A204.1 (cell line): ENCODE measurements around the gene SIGLEC12.
"Not testable (repeated sequence)": the region's sequence is repeated elsewhere in the genome, so short reads cannot be mapped to it uniquely, and the experiment has no call there.

Experiments
- FAIRE-seq: peaks from 2 replicates; lab custom pipeline; 2012; peaks lifted over from hg19 to GRCh38; lab: Jason Lieb, UNC

Gene SIGLEC12

DNA sequence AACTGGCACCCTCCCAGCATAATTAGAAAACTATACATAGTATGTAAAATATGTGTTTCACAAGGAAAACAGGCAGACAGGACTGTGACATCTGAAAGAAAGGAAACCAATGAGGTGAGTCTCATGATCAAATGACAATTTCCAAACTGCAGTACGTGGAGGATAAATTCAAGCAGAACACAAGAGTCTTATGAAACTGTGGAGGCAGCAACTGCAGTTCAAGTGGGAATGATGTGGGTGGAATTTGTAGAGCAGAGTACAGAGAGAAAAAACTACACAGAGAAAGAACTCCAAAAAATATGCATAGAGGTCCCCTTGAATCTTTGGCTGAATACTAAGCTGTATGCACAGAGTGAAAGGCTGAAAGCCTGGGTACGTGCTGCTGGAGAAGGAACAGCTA, 20.2 kb upstream of the SIGLEC12 start:
- FAIRE-seq: no peak

DNA sequence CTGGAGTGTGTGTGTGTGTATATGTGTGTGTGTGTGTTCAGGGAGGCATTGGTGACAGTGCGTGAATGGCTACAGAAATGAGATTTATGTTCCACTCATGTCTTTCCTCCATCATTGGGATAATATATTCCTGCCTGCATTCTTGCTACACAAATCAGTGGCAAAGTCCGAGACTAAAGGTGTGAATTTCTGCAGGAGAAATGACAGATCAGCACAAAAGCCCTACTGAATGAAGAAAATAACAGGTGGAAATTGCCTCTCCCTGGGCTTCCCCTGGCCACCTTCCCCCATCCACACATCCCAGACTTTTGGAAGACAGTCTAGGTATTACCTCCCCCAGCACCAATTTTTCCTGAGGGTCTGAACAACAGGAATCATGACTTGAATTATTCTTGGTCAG, 19.8 kb upstream of the SIGLEC12 start:
- FAIRE-seq: no peak

DNA sequence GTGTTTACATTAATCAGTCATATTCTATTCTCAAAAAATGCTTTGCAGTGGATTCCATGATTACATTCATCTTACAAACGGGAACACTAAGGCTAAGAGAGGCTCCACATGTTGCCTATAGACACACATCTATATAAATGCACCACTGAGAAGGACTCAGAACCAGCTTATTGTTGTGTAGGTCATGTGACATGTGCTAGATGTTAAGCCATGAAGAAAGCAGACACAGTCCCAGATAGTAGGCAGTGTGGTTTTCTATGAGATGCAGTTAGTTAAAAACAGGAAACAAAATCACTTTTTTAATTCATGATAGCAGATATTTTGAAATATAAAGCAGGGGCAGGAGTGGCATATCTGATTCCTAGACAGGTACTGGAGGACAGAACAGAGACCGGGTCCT, 19.1 kb upstream of the SIGLEC12 start:
- no peak for FAIRE-seq

DNA sequence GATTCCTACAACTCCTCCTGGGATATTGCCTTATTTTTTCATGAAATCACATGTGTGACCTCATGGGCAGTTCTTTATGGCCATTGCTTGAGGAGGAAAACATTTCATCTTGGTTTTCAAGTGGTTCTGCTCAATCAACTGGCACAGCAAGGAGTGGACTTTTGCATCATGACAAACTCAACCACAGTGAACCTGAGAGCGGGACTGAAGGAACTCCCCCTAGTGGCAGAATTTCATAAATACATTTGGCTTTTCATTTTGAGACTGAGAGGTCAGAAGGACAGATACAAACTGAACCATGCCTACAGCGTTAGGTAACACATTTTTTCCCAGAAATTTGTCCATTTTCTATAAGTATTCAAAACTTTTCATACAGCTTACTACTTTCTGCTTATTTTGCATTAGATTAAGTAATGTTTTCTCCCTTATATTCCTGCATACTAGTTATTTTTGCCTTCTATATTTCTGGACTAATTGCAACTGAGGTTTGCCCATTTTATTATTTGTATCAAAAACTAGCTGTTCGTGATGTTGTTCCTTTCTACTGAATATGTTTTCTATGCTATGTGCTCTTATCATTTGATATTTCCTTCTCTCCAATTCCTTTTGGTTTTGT, 13.4 kb upstream of the SIGLEC12 start:
- peak; percentile 83 for FAIRE-seq

DNA sequence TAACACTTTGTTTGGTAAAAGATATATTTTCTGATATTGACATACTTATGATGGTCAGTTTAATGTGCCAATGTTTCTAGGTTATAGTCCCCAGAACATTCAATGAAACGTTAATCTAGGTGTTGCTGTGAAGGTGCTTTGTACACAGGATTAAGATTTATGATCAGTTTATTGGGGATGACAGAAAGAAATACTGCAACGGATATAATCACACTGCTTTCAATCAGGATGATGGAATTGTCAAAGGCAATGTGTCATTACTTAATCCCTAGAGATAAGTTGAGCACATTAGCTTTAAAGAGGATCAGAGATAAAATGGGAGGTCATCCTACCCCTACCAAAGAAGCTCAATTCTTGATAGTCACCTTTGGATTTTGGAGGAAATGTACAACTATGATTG, 12.4 kb upstream of the SIGLEC12 start:
- FAIRE-seq: no peak

DNA sequence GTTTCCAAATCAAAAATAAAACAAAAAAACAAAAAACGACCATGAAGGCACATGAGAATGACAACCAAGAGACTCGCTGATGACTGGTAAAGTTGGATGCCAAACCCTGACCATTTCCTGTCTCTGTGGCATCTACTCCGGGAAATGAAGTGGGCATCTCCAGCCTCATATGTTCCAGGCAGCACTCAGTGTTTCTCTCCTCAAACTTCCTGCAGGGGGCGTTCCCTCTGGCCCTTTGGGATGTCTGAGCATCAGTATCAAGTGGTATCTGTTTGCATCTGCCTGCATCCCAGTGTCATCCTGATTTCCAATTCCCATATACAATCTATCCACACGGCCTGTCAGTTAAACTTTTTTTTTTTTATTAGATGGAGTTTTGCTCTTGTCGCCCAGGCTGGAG, 9.8 kb upstream of the SIGLEC12 start:
- FAIRE-seq: no peak

DNA sequence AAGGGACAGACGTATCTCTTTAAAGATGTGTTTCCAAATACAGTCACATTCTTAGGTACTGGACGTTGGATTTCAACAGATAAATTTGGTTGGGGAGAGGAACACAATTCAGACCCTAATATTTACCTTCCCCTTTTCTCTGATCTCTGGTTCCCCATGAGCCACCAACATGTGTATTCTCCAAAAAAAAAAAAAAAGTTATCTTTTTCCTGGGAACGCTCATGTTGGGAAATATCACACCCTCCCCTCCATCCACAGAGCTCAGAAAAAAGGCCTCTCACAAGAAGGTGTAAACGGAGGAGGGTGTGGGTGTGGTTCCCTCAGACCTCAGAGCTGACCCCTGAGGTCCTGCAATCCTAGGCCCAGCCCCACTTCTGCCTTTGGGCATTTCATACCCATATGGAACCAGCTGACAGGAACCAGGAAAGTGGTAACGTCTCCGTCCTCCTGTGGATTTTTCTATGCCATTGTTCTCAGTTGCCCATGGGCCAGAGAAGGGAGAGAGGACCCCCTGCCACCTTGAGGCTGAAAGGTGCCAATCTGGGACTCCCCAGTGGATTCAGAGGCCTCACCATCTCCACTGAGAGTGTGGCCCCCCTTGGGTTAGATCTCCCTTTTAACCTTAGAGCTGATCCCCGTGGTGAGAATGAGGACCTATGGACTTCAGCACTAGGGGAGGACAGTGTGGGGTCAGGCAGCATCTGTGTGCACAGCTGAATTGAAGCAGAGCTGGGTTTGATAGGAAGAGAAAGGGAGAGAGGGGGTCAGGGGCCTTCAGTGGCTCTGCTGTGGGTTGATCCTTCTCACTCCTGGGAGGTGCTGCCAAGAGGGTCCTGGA, 8.4 kb upstream of the SIGLEC12 start:
- no peak for FAIRE-seq

DNA sequence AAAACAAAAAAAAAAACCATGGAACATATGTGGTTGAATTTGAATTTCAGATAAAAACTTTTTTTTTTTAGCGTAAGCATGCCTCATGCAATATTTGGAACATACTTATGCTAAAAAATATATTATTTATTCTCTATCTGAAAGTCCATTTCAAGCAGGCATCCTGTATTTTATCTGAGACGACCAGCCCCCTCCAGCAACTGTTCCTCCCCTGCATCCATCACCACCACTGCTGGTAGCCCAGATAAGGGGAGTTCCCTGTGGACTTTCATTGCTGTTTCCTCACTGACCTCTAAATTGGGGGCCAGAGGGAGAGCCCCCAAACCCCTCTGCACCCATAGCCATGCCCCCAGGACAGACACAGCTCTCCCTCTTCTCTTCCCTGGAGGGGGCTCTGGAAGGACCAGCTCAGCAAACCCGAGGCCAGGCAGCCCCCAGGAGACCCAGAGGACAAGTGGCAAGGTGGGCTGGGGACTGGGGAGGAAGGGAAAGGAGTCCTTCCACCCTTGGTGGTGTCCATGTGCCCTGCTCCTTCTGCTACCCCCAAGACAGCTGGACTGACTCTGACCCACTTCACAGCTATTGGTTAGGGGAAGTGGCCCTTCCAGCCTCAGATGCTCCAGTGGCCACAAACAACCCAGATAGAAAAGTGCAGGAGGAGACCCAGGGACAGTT, 6.6 kb upstream of the SIGLEC12 start:
- no peak for FAIRE-seq

DNA sequence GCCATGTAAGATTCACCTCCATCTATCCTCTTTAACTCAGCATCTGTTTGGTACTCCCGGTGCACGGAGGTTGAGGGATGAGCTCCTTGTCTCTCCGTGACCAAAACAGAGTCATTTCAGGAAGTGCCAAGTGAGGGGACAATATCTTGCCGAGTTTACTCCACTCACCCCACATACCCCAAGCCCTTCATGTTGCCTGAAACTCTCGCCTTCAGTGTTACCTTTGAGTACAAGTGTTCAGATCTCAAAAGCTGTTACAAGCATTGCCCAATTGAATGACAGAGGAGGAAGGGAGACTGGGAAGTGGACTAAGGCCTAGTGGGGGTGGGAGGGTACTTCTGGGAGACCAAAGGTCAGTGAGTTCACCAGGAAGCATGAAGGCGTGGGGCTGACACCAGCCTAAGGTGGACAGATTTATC, 6.0 kb upstream of the SIGLEC12 start:
- no peak for FAIRE-seq

DNA sequence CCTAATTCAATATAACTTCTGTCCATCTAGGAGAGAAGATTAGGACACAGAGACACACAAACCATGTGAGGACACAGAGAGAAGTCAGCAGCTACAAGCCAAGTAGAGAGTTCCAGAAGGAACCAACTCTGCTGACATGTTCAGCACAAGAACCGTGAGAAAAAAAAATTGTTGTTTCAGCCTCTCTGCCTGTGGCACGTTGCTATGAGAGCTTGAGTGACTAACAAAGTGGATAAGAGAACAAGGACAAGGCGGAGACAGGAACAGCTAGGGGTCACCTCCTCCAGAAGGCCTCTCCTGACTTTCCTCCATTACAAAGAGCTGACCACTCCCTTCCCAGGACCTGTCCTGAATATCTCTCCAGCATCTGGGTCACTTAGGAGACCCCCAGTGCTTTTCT, 5.6 kb upstream of the SIGLEC12 start:
- FAIRE-seq: no peak

DNA sequence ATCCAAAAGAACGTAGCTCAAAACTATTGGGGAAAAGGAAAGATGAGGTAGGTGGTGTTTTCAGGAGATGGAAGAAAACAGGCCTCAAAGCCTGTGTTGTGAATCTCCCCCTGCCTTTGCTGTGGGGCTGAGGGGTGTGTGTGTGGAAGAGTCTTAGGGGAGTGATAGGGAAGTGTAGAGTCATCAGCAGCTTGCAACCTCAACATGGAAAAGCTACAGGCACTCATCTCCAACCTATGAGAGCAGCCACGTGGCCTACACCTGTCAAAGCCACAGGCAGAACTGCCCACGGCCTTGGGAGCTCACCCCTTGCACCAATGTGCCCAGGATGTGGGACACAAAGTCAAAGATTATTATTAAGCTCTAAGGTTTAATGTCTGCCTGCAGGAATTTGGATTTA, 4.3 kb upstream of the SIGLEC12 start:
- no peak for FAIRE-seq

DNA sequence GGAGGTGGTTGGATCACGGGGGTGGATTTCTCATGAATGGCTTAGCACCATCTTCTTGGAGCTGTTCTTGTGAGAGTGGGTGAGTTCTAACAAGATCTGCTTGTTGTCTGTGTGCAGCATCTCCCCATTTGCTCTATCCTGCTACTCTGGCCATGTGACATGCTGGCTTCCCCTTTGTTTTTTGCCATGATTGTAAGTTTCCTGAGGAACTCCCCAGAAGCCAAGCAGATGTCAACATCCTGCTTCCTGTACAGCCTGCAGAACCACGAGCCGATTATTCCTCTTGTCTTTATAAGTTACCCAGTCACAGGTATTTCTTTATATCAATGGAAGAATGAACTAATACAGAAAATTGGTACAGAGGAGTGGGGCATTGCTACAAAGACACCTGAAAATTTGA, 2.3 kb upstream of the SIGLEC12 start:
- no peak for FAIRE-seq

DNA sequence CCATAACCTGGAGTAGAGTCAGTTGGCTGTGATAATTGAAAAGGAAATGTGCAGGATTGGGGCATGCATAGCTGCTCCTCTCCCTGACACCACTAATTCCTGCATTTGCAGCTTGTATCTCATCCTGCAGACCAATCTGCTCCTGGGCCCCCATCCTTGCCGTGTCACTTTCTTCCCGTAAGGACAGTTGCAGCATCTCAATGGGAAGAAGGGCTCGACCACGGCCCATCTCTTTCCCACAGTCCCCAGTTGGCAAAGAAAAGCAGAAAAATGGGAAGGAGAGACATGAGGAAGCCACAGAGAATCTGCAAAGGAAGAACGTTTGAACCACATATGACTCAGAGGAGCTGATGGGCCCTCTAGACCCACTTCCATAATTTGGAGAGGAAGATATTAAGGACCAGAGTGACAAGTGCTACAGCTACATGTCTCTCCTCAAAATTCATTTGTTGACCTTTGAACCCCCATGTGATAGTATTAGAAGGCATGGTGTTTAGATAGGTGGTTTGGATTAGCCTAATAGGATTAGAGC, 1.8 kb upstream of the SIGLEC12 start:
- no peak for FAIRE-seq

DNA sequence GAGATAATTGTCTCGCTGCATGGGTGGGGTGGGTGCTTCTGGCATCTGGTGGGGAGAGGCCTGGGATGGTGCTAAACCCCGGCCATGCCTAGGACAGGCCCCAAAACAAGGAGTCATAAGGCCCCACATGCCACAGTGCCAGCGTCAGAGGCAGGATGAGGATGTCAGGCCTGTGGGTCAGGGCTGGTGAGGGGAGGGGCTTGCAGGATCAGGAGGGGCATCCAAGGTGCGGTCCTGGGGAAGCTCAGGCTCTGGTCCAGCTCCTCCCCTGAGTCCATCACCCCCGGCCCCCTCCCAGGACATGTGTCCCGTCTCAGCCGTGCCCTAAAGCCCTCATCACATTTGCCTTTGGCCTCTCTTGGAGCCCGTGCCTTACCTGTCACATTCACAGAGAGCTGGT, 669 bp downstream of the SIGLEC12 start:
- not testable (repeated sequence) for FAIRE-seq

DNA sequence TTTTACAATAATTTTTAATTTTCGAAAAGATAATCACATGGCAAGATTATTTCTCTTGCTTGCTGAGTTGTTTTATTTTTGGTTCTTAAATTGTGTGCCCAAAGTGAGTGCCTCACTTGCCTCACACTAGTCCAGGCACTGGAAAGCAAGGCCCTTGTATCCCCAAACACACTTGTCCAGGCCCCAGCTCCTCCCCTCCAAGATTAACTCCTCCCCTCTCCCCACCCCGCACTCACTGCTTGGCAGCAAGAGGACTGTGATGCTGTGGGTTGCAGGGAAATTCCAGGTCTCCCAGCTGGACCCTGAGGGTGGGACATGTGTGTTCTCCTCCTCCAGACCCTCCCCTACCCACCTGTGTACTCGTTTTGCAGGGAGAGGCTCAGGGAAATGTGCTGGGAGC, 3.9 kb downstream of the SIGLEC12 start:
- FAIRE-seq: no peak

DNA sequence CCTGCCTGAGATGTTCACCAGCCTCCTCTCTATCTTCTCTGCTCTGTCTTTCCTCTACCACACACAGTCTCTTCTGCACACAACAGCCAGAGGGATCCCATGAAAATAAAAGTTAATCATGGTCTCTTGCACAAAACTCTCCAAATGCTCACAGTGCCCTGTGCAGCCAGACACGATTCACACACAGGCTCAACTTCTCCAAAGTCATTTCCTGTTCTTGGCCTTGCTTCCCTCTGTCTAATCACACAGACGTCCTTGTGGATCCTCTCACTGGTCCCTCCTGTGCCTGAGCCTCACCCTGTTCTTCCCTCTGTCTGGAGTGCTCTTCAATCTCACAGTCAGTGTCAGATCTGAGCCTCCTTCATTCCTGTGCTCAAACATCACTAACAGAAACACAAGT, 7.8 kb downstream of the SIGLEC12 start:
- no peak for FAIRE-seq

DNA sequence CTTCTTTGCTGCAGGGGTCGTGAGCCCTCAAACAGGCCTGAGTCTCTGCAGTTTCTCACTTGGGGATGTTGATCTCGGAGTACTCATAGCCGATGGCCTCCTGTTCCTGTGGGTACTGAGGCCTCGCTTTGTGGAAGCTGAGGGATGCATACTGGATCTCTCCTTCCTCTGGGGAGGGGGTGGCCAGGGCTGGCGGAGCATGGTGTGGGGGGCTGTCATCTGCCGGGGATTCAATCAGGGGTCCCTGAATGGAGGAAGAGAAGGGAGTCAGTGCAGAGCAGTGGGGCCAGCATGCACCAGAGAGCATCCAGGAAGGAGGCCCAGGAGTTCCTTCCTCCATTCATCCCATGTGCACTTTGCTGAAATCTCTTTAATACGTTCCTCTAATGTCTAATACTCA, 10.0 kb downstream of the SIGLEC12 start:
- FAIRE-seq: no peak

DNA sequence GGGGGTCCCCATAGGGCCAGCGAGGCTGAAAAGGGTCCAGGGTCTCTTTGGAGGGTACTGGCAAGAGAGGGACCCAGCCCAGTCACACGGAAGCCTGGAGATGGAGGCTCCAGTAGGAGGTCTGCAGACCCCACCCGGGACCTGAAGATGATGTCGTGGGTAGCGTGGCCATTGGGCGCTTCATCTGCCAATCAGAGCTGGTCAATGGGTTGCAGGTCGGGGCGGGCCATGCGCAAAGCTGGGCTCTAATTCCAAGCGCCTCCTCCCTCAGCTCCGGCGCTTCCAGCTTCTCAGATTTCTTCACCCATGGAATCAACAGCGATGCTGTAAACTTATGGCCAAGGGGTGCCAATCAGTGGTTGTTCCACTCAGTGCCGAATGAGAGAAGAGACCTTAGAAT, 10.9 kb downstream of the SIGLEC12 start:
- no peak for FAIRE-seq

DNA sequence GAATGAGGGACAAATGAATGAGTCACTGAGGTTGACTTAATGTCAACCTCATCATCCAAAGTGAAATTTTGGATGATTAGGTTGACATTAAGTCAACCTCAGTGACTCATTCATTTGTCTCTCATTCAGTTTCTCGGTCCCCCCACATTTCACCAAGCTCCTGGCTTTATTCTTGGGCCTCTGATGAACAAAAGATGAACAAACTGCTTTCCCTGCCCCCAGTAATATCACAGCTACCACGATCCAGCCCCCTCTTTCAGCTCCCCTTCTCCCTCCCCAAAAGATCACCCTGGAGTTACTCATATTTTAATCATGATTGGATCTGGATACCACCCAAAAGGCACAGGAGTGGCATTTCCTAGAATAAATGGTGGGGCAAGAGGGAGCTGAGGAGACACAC, 12.5 kb downstream of the SIGLEC12 start:
- no peak for FAIRE-seq

DNA sequence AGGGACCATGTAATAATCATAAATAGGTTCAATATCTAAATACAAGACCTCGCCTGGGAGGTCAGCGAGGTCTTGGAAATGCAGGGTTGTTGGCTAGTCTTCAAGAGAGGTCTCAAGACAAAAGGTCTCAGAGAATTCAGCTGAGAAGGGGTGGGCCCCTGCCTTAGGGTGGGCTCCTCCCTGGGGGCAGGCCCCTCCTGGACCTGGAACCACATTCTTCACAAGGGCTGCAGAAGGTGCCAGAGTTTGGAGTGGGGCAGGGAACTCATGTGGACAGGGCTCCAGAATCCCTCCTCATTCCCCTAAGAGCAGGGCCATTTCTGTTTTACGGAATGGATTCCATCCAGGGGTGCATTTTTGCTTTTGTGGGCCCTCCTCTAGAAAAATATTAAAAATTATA, 13.1 kb downstream of the SIGLEC12 start:
- no peak for FAIRE-seq

DNA sequence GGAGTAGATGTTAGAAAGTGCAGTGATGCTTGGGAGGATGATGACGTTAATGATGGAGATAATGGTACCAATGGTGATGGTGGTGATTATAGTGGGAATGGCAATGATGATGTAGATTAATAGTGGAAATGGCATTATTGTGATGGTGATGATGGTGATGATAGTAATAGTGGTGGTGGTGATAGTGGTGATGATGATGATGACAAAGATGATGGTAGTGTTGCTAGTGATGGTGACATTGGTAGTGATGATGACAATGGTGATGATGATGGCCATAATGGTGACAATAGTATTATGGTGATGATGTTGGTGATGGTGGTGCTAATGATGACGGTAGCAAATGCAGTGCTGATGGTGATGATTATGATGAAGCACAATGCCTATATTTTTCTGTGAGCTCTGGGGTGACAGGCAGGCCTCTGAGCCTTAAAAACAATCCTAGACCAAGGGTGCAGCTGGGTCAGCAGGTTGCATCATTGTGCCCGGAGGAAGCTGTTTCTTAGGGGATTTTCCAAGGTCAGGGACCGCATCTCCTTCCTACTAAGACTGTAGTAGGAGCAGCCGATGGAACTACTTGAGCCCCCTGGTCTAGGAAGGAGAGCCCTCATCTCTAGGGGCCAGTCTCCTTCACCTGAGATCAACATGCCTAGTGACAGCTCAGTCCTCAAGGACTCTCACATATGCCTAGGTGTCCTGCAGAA, 15.5 kb downstream of the SIGLEC12 start:
- no peak for FAIRE-seq

DNA sequence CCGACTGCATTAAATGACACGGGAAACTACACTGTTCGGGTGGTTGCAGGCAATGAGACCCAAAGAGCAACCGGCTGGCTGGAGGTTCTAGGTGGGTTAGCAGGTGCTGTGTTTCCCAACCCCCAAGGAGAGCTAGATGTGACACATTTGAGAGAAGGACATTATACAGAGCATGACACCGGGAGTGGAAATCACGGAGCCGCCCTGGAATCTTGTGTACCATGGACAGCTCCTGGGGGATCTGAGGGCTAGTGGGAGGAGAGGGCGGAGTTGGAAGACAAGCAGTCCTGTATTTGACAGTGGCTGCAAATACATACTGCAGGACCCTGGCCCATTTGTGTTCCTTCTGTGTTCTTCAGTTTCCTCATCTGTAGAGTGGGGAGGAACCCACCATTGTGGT, 21.0 kb downstream of the SIGLEC12 start:
- no peak for FAIRE-seq
